OCI-LY3 (cell line): ENCODE data around the gene NCOA6.

Experiments
- H2AFZ ChIP-seq: fragments of 200-600, 300-600 bp; shearing (Covaris generic); 2 replicates; pipeline ENCODE4 v1.6.0; 2014; ENCODE audit warnings: antibody characterized with exemption, low read depth, low read length
- H3K27ac ChIP-seq: fragments of 200-600, 300-600 bp; sonication (generic); 2 replicates; pipeline ENCODE4 v1.5.1; 2014; ENCODE audit warnings: mild to moderate bottlenecking, low read length, moderate library complexity, mixed read lengths
- H3K27me3 ChIP-seq: fragments of 200-600, 300-600 bp; sonication (generic); 2 replicates; pipeline ENCODE4 v1.6.1; 2014; ENCODE audit warnings: low read depth, low read length, mixed read lengths
- H3K36me3 ChIP-seq: fragments of 200-600, 300-600 bp; sonication (generic); replicated peaks from 2 replicates; pipeline ENCODE3; 2014; ENCODE audit warnings: low read depth, low read length, mixed read lengths
- H3K4me1 ChIP-seq: fragments of 300-600, 200-600 bp; sonication (generic); 2 replicates; pipeline ENCODE4 v1.6.1; 2014; ENCODE audit warnings: low read length, mixed read lengths
- H3K4me2 ChIP-seq: fragments of 200-600, 300-600 bp; sonication (generic); 2 replicates; pipeline ENCODE4 v1.6.1; 2014; ENCODE audit warnings: low read length, mixed read lengths
- H3K4me3 ChIP-seq: fragments of 300-600, 200-600 bp; sonication (generic); 2 replicates; pipeline ENCODE4 v1.5.1; 2014; ENCODE audit warnings: antibody characterized with exemption, mild to moderate bottlenecking, low read length, moderate library complexity
- H3K79me2 ChIP-seq: fragments of 300-600, 200-600 bp; shearing (Covaris generic); 2 replicates; pipeline ENCODE4 v1.6.1; 2014; ENCODE audit warnings: mild to moderate bottlenecking, low read length, mixed read lengths
- H3K9ac ChIP-seq: fragments of 300-600, 200-600 bp; shearing (Covaris generic); 2 replicates; pipeline ENCODE4 v1.6.0; 2014; ENCODE audit warnings: mild to moderate bottlenecking, low read length, moderate library complexity
- H3K9me3 ChIP-seq: fragments of 200-600, 300-600 bp; shearing (Covaris generic); 2 replicates; pipeline ENCODE4 v1.6.1; 2014; ENCODE audit warnings: low read length, mixed read lengths; ENCODE audit not compliant: insufficient read depth
- H4K20me1 ChIP-seq: fragments of 200-600, 300-600 bp; sonication (generic); 2 replicates; pipeline ENCODE4 v1.6.1; 2016; ENCODE audit warnings: low read length, mixed read lengths; ENCODE audit not compliant: insufficient read depth
- EZH2phosphoT487 ChIP-seq: fragments of 200-600 bp; shearing (Covaris generic); IDR thresholded peaks from 2 replicates; pipeline ENCODE4 v1.6.1; 2018; ENCODE audit warnings: antibody characterized with exemption, mixed run types, low read depth
- TF ChIP-seq, protein P1 (sequence below): fragments of 200-600, 300-600 bp; sonication (generic); IDR thresholded peaks from 2 replicates; pipeline ENCODE4 v1.5.1; 2014; ENCODE audit warnings: antibody characterized with exemption, low read length, low read depth

The NCOA6 gene

GRCh38 chr20:34691838-34692237, 133.6 kb downstream of the NCOA6 start:
- Histone ChIP-seq H3K9me3 (no peaks in the 10 kb centered on the region), H3K36me3 (no peaks in the 10 kb centered on the region), H2AFZ (no peak overlapping the region; the same call in 1 of the 2 replicates), H3K4me3 (no peak overlapping the region), H3K27me3 (no peaks in the 10 kb centered on the region), H3K4me2 (no peak overlapping the region), H3K79me2 (no peaks in the 10 kb centered on the region), H4K20me1 (no peaks in the 10 kb centered on the region), H3K4me1 (no peaks in the 10 kb centered on the region), H3K27ac (no peak overlapping the region), H3K9ac (no peak overlapping the region)
- TF ChIP-seq EZH2phosphoT487 = no peak
- TF ChIP-seq, protein P1, sequence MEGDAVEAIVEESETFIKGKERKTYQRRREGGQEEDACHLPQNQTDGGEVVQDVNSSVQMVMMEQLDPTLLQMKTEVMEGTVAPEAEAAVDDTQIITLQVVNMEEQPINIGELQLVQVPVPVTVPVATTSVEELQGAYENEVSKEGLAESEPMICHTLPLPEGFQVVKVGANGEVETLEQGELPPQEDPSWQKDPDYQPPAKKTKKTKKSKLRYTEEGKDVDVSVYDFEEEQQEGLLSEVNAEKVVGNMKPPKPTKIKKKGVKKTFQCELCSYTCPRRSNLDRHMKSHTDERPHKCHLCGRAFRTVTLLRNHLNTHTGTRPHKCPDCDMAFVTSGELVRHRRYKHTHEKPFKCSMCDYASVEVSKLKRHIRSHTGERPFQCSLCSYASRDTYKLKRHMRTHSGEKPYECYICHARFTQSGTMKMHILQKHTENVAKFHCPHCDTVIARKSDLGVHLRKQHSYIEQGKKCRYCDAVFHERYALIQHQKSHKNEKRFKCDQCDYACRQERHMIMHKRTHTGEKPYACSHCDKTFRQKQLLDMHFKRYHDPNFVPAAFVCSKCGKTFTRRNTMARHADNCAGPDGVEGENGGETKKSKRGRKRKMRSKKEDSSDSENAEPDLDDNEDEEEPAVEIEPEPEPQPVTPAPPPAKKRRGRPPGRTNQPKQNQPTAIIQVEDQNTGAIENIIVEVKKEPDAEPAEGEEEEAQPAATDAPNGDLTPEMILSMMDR = no peak

- Histone ChIP-seq H4K20me1 (no peaks in the 10 kb centered on the region), H3K4me1 (no peaks in the 10 kb centered on the region), H3K27ac (no peak overlapping the region), H3K9me3 (no peaks in the 10 kb centered on the region), H2AFZ (no peak overlapping the region), H3K36me3 (no peaks in the 10 kb centered on the region), H3K9ac (no peak overlapping the region), H3K4me2 (no peak overlapping the region), H3K79me2 (no peaks in the 10 kb centered on the region), H3K4me3 (no peak overlapping the region), H3K27me3 (no peaks in the 10 kb centered on the region)
- no peak for TF ChIP-seq EZH2phosphoT487
- TF ChIP-seq, protein P1 = no peak
Measured at GRCh38 chr20:34689486-34689885, 136.0 kb downstream of the NCOA6 start.

GRCh38 chr20:34683667-34684066, 141.8 kb downstream of the NCOA6 start:
- Histone ChIP-seq H2AFZ (no peak overlapping the region), H3K27me3 (no peaks in the 10 kb centered on the region), H3K4me1 (peaks cover 10% of the 10 kb centered on the region), H3K79me2 (no peaks in the 10 kb centered on the region), H3K36me3 (no peaks in the 10 kb centered on the region), H3K4me2 (no peak overlapping the region), H3K9me3 (no peaks in the 10 kb centered on the region), H4K20me1 (no peaks in the 10 kb centered on the region), H3K4me3 (no peak overlapping the region), H3K9ac (no peak overlapping the region), H3K27ac (no peak overlapping the region)
- TF ChIP-seq, protein P1 = no peak
- TF ChIP-seq EZH2phosphoT487 = no peak

- Histone ChIP-seq H2AFZ (no peak overlapping the region), H4K20me1 (no peaks in the 10 kb centered on the region), H3K36me3 (no peaks in the 10 kb centered on the region), H3K9ac (no peak overlapping the region), H3K27ac (no peak overlapping the region), H3K4me1 (peaks cover 20% of the 10 kb centered on the region), H3K79me2 (peaks cover 13% of the 10 kb centered on the region), H3K4me3 (no peak overlapping the region), H3K4me2 (peak overlapping the region; percentile 6), H3K9me3 (no peaks in the 10 kb centered on the region), H3K27me3 (no peaks in the 10 kb centered on the region)
- no peak for TF ChIP-seq EZH2phosphoT487
- TF ChIP-seq, protein P1 = no peak
Measured at GRCh38 chr20:34680586-34681175, 144.8 kb downstream of the NCOA6 start.
